ENCODE measurements around the gene GPR87.

The GPR87 gene, protein sequence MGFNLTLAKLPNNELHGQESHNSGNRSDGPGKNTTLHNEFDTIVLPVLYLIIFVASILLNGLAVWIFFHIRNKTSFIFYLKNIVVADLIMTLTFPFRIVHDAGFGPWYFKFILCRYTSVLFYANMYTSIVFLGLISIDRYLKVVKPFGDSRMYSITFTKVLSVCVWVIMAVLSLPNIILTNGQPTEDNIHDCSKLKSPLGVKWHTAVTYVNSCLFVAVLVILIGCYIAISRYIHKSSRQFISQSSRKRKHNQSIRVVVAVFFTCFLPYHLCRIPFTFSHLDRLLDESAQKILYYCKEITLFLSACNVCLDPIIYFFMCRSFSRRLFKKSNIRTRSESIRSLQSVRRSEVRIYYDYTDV

DNA sequence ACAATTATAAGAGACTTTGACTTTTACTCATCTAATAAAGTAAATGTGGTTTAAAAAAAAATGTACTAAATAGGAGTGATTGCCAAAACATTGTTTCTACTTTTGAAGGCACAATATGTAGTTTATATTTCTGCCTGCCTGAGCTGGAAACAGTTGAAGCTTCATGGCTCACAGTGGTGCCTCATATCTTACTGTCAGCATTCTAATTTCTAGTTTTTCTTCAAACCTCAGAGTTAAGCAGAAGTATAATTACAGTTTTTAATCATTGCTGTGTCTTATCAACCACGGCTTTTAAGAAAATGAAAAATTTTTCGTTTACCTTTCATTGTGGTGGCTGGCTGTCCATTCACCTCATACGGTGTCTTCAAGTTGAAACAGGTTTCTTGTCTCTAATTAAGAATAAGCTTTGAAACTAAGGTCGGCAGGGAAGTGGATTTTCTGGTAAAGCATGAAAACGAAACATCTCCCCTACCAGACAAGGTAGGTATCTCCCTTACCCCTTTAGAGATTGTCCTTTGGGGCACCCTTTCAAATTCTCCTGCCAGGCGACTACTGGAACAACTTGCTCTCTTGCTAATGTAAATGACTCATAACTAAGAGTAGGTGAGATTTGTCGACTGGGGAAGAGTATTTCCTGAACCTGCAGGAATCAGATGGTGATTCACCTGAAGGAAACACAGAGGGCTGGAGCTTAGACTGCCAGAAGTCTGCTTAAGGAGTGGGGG, at the start of gene GPR87:
GPR87 (minus strand) TSS at position 554 of the 725 bp plus-strand sequence. CDS start 16,720 bp downstream, outside the sequence.
- no peak for DNase-seq

DNA sequence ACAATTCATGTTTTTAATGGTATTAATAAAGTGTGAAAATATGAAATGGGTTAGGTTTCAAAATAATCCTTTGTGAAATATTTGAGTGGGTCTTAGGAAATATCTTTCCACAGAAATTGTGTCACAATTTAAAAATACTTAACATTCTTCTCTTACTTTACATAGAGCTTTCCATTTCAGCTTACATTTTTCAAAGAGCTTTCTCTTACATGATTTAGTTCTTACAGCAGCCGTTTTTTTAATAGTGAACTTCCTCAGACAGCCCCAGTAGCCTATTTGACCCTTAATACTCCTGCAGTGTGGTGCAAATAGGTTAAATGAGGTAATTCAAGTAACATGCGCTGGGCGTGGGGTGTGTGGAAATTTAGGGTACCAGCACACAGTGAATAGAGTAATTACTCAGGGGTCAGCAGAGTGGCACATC, 46.1 kb upstream of the GPR87 start:
- no peak for DNase-seq

DNA sequence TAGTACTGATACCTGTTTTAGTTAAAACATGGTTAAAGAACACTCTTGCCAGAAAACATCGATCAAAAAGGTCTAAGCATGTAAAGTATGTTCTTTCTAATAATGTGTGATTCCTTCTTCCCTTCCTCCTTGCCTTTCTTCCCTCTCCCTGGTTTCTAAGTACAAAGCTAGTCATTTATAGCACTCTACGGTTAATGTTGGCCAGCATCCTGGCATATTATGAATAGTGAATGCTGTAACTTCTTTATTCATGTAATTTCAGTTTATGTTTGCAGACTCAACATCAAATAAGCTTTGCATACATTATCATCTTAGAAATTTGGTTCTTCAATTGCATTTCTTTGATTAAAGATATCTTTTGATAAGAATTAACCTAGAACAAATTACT, 40.8 kb upstream of the GPR87 start:
- DNase-seq, result no peak

DNA sequence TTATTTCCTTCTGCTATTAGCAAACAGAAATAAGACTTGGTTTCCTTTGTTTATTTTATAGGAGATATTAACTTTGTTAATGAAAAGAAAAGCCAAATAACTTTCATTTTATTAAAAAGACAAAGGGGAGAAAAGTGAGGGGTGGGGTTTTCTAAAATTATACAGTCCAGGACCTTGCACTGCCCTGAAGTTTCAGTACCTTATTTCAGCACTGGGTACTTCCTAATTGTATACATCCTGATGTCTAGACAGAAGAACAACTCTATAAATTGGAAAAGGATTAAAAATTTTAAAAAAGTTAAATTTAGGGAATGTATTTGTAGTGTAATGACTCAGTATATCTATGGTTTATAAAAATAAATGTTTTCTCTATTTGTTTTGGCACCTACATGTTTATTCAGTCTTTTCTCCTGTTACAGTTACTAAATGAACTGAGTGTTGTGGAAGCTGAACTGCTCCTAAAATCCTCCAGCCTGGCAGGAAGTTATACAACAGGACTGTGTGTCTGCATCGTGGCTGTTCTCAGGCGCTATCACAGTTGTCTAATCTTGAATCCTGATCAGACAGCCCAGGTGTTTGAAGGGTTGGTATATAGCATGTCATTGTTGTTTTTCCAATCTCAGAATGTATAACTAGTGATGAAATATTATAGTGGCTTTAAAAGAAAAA, 40.3 kb upstream of the GPR87 start:
- DNase-seq, result no peak

DNA sequence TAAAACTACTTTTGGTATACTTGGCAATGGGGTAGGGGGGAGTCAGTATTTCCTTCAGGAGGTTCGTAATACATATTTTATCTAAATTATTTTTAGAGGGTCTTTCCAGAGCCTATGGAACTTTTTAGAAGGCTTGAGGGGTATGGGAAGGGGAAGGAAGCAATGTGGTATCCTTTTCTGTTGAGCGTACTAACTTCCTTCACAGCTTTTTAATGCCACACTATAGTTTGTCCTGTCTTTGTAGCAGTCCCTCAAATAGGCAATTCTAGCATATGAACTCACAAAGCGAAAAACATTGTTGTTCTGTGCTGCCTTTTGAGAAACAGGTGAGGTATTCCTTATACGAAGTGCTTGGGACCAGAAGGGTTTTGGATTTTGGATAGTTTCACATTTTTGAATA, 35.0 kb upstream of the GPR87 start:
- no peak for DNase-seq

DNA sequence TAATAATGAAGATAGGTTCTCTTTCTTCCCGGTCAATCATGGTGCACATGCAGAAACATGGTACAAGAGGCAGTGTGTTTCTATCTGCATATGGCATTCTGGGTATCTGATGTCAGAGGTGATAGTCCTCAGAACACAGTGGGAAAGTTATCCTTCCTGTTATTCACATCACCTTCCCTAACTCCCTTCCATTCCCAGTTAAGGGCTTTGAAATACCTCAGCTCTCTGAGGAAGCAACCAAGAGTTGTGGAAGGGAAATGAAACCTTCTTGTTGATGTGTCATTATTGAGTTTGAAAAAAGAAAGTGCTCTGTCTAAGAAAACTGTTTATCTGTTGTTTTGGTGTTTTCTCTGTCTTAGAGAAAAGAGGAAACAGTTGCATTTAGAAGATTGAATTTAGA, 34.6 kb upstream of the GPR87 start:
- no peak for DNase-seq

DNA sequence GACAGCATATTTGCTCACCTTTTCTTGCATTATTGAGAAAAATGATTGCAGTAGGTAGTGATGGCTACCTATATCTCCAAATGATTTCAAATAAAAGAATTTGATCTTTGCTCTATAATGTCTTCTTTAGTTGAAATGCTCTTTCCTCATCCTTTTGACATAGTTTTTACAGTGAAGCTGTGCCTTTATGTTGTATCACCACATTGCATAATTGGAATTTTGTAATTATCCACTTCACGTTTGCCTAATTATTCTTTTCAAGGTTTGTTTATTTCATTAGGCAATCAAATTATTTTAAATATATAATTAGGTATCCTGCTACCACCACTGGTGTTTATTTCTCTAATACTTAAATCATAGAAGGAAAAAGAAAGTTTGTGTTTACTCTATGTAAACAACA, 34.0 kb upstream of the GPR87 start:
- no peak for DNase-seq

DNA sequence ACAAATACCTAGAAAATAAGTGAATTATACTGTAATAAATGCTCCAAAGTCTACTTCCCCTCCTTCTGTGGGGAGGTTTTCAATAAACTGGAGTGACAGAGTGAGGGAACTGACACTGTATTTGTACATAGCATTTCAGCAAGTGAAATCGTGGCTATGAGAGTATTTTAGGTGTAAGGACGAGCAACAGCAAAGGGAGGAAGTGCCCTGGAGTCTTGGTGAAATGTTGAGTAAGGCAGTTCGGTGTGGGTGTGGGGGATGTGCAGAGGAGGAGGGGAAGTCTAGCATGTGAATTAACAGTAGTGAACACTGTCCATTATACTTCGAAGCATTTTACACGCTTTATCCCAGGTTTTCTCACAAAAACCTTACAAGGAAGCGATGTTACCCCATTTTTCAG, 30.8 kb upstream of the GPR87 start:
- DNase-seq, result no peak

DNA sequence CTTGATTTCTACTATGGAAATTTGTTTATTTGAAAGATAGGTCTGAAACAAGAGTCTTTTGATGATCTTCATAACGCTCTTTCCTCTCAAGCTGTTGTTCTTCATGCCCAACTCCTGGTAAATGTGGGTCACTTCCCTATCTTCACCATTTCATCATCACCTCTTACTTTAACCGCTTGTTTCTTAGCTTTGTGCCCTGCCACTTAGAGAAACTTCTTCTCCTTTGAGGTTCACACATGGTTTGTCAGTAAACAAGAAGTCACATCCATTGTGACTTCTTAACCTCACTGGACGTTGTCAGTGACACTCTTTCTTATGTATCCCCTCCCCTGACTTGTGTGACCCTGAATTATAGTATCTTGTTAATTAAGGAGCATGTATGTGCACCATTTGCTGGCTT, 29.7 kb upstream of the GPR87 start:
- no peak for DNase-seq

DNA sequence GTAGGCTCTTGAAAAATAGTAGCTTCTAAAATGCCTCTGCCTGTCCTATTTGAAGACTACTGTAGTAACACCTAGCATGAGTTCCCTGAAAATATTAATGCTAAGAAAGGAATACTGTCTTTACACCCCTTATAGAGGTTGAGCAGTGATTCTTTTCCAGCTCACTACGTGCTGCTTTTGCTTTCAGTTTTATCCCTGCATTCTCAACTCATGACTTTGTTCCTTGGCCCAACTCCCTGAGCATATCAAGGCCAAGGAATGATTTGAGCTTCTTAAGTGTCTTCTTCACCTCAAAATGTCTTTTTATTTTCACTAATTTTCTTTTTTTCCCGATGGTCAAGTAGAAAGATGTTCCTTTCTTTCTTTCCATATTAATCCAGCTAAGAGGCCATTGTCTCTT, 29.2 kb upstream of the GPR87 start:
- DNase-seq, result no peak

DNA sequence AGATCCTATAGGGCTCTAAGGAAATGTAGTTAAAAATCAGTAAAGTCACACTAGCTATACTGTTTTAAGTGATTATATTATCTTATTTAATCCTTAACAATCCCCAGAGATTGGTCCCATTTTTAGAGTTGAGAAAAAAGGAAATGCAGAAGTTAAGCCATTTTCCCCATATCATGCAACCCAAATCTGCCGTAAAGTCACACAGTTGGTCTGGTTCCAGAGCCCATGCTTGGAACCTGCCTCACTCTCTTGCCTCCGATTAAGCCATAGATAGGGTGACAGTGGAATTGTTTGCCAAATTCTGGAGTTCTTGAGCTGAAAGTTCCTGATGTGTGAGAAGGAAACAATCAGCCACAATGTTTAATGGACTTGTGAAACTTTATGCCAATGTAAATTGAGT, 15.1 kb upstream of the GPR87 start:
- no peak for DNase-seq

DNA sequence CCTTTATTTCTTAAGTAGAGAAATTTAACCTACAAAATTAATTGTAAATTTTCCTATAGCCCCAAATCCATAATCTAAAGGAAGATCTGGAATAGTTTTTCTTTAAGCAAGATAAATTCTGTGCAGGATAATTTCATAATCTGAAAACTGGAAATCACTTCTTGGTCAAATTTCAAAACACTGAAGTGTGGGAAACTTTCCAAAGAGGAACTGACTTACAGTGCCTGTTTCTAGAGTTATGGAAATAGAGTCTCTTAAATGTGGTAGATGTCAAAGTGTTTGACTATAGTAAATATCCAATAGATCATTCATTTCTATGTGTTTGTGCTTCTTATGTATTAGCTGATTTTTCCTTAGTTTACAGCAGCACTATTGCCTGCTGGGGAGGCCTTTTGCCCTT, 14.3 kb upstream of the GPR87 start:
- no peak for DNase-seq

DNA sequence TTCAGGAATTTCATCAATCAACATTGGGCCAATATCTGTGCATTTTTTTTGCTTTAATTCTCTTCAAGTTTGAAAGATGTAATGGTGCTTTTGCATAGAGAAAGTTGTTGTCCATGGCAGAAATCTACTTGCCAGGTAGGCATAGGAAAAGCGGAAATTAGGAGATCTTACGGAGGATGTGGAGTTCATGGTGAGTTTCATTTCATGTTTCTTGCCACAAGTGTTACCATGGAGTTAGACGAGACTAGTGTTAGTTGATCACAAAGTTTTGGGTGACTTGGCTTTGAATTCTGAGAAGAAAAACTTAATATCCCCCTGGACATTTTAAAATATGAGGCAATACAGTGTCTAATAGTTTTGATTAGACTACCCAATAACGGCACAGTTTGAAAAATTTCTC, 13.8 kb upstream of the GPR87 start:
- DNase-seq, result no peak

DNA sequence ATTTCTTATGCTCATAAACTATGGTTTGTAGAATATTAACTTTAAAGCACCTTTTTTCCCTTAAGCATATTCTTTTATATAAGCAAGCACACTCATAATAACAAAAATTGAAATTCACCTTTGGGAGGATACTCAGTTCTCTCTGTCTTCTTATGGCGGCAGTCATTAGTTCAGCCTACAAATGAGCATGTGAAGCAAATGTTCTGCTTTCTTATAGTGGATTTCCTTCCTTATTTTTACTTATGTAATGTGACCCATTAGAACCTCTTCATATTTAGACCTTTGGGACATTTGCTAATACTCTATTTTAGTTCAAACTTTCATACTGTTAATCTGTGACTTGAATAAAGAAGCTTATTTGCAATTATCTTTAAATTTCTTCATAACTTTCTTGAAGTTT, 12.7 kb upstream of the GPR87 start, which contains the start of gene P2RY13:
P2RY13 (minus strand) TSS at position 187 of the 400 bp plus-strand sequence; CDS start at position 166, 21 bp downstream.
- no peak for DNase-seq

DNA sequence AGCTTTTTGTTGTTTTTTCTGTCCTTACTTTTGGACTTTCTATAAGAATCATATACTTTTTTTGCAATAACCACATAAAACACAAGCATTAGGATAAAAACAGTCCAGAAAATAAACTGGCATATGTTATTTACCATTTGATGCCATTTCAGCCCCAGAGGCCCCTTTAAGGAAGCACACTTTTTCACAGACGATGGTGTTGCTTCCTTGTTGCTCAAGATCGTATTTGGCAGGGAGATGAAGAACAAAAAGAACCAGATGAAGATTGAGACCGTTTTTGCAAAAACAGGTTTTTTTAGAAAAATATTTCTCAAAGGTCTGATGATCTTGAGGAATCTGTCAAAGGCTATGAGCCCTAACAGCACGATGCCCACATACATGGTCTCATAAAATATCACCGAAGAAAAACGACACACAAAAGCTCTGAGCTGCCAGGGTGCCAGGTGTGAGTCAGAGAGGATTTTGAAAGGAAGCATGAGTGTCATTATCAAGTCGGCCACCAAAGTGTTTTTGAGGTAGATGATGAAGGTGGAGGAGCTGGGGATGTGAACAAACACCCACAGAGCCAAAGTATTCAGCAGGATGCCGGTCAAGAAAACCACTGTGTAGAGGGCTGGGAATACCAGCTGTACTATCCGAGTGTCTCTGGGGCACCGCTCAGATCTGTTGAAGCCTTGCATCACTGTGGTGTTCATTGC, 11.8 kb upstream of the GPR87 start:
- DNase-seq, result no peak

DNA sequence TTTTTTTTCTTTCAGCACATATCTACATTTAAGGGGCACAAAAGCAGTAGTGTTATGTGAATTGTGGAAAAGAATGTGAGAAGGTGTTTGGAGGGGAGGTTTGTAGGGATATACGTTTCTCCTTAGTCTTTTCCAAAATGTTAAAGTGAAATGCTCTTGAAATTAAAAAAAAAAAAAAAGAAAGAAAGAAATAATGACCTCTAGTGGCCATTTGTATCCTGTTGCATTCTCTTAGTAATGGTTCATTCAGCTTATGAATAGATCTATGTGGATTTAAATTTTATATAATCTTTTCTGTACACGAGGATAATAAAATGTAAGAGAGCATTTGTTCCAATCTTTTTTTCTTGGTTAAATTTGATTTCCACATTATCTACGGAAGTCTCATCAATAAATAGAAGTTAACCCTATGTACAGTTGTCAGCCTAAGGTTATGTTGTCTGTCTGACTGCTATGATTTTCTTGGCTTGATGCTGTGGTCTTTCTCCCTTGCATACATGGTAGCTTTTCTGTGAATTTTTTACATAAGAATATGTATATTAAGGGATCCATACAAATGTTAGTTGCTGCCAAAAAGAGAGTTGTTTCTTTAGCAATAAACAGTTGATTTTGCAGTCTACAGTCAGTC, 11.1 kb upstream of the GPR87 start:
- peak; percentile 6 for DNase-seq

DNA sequence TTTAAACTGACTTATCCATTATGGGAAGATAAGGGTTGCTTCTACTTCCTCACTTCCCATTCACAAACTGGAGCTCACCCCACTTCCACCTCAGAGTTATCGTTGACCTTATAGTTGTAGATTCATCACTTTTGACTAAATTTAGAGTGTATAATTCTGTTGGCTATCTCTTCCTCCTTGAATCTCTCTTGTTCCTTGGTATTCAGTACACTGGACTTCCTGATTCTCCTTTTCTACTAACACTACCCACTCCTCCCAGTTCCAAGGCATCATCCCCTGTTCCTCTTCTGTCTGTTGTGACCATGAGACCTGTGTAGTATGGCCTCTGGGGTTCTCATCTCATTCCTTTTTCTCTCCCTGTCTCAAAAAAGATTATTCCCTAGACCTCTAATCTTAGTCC, 5.9 kb upstream of the GPR87 start:
- DNase-seq, result no peak

DNA sequence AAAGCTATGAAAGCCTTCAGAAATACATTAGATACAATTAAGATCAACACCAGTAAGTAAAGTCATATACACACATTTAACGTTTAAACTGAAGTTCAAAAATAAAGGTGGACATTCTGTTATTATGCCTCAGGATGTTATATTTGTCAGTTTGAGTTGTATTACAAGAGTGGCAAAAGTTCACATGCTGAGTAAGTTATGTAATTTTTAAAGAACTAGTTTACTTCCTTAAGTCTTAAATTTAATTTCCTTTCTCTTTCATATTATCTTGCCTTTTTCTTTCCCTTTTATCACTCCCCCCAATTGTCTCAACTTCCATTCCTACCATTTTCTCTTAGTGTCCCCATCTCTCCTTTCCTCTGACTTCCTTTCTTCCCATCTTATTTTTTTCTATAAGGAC, 4.9 kb upstream of the GPR87 start:
- DNase-seq, result no peak

DNA sequence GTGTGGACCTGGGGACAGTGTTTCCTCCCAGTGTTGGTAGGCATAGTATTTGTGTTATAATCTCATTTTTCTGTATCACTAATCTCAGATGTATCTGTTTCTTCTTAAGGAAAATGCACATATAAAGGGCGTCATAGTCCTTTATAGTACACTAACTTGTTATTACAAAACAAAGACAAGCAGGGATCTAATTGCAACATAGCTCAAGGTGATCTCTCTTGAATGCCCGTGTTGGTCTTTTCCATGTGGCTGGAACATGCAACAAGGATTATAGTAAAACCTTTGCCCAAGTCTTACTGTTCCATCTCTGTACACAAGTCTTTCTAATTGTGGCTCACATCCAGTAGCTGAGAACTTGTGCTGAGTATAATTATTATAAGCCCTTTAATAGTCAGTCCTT, 3.5 kb upstream of the GPR87 start:
- no peak for DNase-seq

DNA sequence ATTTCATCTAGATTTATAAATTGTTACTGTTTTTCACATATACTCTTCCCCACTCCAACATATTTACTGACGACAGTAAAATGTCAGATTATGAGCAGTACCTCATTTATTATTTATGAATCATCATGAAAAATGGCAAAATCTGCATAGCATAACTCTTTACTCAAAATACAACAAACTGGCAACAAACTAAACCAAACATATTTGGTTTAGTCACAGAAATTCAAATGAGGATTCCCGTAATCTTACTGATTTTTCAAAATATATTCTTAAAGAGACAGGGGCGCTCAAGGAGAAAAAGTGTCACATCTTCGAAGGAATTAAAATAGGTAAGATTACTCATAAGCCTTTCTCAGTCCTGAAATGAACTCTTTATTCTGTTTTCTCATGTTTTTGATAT, 3.0 kb upstream of the GPR87 start:
- no peak for DNase-seq

DNA sequence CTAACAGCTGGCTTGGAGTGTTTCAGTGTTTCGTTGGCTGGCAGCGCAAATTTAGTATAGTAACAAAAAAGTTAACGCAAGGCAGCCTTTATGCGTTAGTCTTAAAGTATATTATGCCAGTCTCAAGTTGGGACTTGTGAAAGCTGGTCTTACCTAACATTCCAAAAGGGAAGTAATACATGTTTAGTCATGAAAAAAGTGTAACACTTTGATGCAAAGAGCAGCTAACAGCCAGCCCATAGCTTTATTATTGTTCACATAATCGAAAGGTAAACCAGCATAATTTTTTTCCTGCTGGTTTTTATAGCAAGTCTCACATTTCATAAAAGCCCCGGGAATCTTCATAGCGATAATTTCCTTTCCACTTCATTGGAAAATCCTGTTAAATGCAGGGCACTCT, 2.4 kb upstream of the GPR87 start:
- DNase-seq, result no peak

DNA sequence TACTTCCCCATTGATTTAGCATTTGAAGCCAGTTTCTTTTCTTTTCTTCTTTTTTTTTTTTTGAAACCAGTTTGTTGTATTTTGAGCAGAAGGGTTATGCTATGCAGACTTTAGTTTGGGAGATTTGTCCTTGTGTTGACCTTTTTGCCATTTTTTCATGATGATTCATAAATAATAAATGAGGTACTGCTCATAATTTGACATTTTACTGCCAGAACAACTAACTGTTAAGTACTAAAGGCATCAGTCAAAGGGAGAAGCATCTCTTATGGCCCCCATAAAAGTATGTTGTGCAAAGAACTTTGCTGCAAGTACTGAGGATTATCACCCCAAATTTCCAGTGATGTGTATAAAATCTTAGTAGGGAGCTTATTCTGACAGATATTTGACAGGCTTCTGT, 1.7 kb upstream of the GPR87 start:
- DNase-seq, result no peak

DNA sequence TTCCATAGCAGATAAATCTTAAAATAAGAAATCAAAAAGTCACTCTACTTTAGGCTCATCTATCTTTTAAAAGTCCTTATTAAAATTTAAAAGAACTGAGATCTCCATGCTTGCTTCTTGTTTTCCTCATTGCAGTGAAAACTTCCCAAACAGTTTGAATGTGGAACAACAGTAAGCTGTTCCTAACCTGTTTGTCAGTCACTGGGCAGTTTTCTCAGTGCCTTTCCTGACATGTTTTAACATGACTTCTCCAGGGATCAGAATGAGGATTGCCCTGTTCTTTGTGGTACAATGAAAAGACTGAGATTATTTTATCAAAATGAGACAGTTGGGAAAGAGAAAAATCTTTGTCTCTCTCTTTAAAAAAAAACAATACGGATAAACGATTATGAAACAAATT, 774 bp downstream of the GPR87 start:
- DNase-seq, result no peak

Measured in NCI-H2171 (cell line).